HG02642 (cell line): ENCODE measurements around the gene ZNF606.
"Not testable (repeated sequence)": the region's sequence is repeated elsewhere in the genome, so short reads cannot be mapped to it uniquely, and the experiment has no call there.

Source experiments
- ATAC-seq: cut with Tn5 transposase; IDR thresholded peaks from one replicate; pipeline ENCODE4 v1.9.1; 2021; ENCODE audit warnings: mild to moderate bottlenecking; ENCODE audit not compliant: unreplicated experiment, poor library complexity

Gene ZNF606

DNA sequence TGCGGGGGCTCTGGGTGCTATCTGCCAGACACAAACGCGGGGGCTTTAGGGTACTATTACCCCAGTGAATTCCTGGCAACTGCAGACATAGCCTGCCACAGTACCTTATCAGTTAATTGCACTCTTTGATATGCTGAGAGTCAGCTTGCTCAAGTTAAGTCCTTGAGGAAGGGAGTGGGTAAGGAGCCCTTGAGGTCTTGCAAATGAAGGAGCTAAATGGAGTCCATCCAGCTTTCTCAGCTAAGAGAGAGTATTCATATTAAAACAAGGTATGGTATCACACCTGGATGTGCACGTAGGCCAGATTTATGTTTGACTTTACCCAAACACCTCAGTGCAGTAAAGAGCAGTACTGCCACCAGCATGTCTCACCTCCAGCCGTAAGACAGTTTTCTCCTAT is 11.5 kb upstream of the ZNF606 start:
- no peak for ATAC-seq

GRCh38 chr19:58010507-58010906 is 7.9 kb upstream of the ZNF606 start:
- ATAC-seq, result no peak

DNA sequence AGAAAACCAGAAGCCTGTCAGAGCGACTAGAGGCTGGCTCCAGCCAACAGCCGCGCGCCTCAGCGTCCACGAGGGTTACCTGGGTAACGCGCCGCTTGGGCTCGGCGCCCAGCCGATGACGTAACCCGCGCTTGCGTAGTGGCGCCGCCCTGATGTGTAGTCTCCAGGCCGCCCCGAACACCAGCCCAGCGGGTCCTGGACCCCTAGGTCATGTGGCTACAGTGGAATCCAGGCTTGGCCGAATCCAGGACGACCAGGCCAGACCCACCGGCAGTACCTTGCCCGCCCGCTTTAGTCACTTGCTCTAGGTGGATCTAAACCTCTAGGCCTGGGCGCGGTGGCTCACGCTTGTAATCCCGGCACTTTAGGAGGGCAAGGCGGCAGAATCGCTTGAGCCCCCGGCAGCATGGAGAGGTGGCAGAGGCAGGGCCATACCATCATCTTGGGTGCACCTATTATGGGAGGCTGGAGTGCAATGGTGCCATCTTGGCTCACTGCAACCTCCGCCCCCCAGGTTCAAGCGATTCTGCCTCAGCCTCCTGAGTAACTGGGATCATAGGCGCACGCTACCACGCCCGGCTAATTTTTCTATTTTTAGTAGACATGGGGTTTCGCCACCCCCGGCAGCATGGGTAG is 7.2 kb upstream of the ZNF606 start:
- no peak for ATAC-seq

- ATAC-seq, result no peak
Observed at GRCh38 chr19:58009301-58009665, 6.7 kb upstream of the ZNF606 start.

DNA sequence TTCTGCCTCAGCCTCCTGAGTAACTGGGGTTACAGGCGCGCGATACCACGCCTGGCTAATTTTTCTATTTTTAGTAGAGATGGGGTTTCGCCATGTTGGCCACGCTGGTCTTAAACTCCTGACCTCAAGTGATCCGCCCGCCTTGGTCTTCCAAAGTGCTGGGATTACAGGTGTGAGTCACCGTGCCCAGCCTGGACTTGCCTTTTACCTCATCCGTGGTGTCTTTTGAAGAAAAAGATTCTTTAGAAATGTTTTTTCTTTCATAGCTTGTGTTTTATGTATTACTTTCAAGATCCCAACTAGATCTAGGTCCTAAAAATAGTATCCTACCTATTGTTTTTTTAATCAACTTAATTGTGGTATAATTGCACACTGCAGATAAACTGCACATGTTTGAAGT is 6.3 kb upstream of the ZNF606 start:
- not testable (repeated sequence) for ATAC-seq

- no peak for ATAC-seq
Observed at GRCh38 chr19:58007285-58007684, 4.7 kb upstream of the ZNF606 start.

GRCh38 chr19:58003174-58003828 is 681 bp upstream of the ZNF606 start:
- peak; percentile 4 for ATAC-seq

DNA sequence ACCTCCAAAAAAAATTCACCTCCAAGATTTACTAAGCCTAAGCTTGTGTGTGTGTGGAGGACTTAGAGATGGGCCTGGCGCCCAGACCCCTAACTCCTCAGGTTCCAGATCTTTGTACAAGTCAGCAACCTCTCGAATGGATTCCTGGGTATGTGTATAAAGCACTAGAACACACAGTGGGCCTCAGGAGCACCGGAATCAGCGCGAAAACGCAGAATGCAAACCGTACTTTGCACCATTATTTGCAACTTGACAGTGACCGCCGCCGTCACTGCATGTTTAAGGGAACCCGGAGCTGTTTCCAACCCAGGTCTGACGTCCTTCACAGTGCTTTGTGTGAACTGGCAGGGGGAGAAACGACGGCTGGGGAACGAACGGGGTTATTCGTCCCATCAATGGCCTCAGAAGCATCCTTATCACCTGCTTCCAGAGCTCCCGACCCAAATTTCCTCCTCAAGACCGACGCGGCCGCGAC is 688 bp downstream of the ZNF606 start:
- ATAC-seq, result peak; percentile 6

DNA sequence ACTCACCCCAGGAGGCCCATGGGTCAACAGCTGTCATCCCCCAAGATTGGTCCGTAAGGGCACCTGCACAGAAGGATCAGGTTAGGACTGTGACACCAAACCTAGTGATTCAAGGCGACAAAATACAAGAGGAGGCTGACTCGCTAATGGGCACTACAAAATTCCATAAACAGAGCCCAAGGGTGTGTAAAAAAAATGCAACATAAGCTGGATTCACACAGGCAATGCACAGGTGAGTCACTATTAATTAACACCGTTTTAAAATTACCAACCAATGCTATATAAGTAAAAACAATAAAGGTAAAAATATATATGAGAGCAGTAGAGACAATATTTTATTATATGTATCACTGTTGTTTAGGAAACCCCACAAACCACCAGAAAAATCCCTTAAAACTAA is 1.9 kb downstream of the ZNF606 start:
- ATAC-seq, result no peak

GRCh38 chr19:57992841-57993240 is 9.8 kb downstream of the ZNF606 start:
- no peak for ATAC-seq

GRCh38 chr19:57978586-57979289 is 23.9 kb downstream of the ZNF606 start:
- no peak for ATAC-seq

DNA sequence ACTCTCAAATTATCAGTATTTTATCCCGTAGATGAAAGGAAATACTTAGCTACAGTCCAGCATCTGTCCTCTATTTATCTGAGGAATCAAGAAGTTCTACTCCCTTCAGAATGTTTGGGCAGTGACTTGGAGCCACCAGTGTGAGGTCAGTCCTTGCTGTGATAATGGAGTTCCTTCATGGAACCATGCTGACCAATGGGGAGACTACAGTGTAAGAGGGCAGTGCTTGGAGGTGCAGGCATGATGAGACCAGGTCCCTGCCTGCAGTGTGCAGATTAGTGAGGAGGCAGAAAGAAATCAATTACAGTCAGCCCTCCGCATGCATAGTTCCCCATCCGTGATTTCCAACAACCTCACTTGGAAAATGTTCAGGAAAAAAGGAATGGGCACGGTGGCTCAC is 28.2 kb downstream of the ZNF606 start, which contains the start of gene C19orf18:
C19orf18 (minus strand) TSS at position 101 of the 400 bp plus-strand sequence. CDS start 102 bp downstream, outside the sequence.
- no peak for ATAC-seq

- ATAC-seq, result no peak
Observed at GRCh38 chr19:57964761-57965160, 37.9 kb downstream of the ZNF606 start.

GRCh38 chr19:57961785-57962184 is 40.8 kb downstream of the ZNF606 start:
- ATAC-seq, result no peak

GRCh38 chr19:57954996-57955395 is 47.6 kb downstream of the ZNF606 start:
- no peak for ATAC-seq

GRCh38 chr19:57949702-57950101 is 52.9 kb downstream of the ZNF606 start:
- ATAC-seq, result no peak

- ATAC-seq, result no peak
Observed at GRCh38 chr19:57949296-57949695, 53.3 kb downstream of the ZNF606 start.

DNA sequence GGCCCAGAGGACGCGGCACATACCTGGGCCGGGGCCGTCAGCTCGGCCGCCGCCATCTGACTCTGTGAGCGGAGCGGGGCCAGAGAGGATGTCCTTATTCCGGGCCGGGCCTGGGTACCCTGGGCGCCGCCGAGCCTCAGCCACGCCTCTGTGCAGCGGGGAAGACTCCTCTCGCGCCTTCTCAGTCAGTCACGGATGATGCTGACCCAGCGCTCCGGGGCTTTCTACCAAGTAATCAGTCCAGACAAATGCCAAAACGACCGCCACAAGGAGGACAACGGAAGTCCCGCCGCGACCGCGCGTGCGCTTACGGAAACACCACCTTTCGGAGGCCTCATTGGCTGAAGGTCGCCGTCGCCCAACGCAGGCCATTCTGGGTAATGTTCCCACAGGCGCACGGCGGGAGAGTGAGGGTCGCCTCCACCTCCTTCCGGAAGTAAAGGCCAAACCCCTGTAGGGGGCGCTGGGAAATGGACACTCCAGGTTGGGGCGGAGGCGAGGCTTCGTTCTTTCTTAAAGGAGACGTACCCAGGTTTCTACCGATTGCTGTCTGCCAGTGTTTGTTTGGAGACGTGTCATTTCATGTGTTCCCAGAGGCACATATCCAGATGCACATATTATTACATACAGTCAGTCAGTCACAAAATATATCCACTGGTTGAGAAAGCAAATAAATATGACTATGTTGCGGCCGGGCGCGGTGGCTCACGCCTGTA is 55.0 kb downstream of the ZNF606 start, which contains the start of gene ZNF256:
ZNF256 (minus strand) TSS at position 288 of the 716 bp plus-strand sequence; CDS start at position 56, 232 bp downstream.
- ATAC-seq, result peak; percentile 94

DNA sequence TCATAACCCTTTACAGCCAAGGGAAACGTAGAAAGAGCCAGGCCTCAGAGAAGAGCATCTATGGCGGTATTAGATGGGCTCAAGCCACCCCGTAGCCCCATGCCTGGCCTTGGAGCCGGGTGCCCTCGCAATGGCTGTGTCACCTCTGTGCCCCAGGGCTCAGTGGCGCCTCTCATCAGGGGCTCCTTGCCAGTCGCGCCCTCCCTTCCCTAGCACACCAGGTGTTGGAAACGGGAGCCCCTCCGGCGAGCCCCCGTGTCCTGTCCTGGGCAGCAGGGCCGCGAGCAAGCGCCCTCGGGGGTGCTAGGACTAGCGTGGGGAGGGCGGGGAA is 55.6 kb downstream of the ZNF606 start:
- no peak for ATAC-seq

DNA sequence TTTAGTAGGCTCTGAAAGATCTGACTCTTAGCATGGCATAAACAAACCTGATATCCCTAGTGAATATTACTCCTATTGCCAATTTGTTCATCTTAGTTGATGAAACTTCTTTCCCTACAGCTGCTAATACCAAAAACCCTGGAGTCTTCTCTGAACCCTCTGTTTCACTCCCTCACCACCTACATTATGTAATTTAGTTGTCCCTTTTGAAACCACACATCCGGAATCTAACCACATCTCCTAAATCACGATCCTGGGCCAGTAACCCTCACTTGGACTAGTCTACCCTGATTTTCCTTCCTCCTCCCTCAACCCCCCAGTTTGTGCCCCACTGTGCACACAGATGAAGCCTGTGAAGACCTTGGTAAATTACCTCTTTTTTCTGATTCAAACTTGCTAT is 56.3 kb downstream of the ZNF606 start:
- ATAC-seq, result no peak

DNA sequence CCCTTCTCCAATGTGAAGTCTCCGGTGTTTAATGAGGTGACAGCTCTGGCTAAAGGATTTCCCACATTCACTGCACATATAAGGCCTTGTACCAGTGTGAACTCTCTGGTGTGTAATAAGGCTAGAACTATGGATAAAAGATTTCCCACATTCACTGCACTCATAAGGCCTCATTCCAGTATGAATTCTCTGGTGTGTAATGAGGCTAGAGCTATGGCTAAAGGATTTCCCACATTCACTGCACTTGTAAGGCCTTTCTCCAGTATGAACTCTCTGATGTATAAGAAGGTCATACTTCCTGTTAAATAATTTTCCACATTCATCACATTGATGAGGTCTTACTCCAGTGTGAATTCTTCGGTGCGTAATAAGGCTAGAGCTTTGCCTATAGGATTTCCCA is 61.0 kb downstream of the ZNF606 start:
- ATAC-seq, result no peak
